Skeletal muscle satellite cell (primary cell): Measurements from ENCODE around the gene TNNI3K.

Experiments used
- H3K27me3 ChIP-seq: 2 replicates; pipeline ENCODE4 v1.7.0; 2013; ENCODE audit warnings: low read length; ENCODE audit not compliant: control insufficient read depth, insufficient read depth
- H3K36me3 ChIP-seq: 2 replicates; pipeline ENCODE4 v1.7.0; 2013; ENCODE audit warnings: mild to moderate bottlenecking, control low read depth, low read length; ENCODE audit not compliant: insufficient read depth
- H3K4me1 ChIP-seq: 2 replicates; pipeline ENCODE4 v1.7.0; 2013; ENCODE audit warnings: low read length; ENCODE audit not compliant: control insufficient read depth, insufficient read depth
- H3K4me2 ChIP-seq: 2 replicates; pipeline ENCODE4 v1.7.0; 2013; ENCODE audit warnings: mild to moderate bottlenecking, low read length
- H3K4me3 ChIP-seq: 2 replicates; pipeline ENCODE4 v1.7.0; 2013; ENCODE audit warnings: low read length
- H3K9ac ChIP-seq: 2 replicates; pipeline ENCODE4 v1.7.0; 2013; ENCODE audit warnings: mild to moderate bottlenecking, low read depth, low read length, moderate library complexity
- H3K9me3 ChIP-seq: replicated peaks from 2 replicates; pipeline ENCODE4 v1.7.0; 2013; ENCODE audit warnings: mild to moderate bottlenecking, control low read depth, low read length

The TNNI3K gene

GRCh38 chr1:74505928-74506710, 270.9 kb downstream of the TNNI3K start:
- no peak overlapping the region for H3K9ac ChIP-seq
- H3K9me3 ChIP-seq = no peaks in the 10 kb centered on the region
- no peaks in the 10 kb centered on the region for H3K27me3 ChIP-seq
- H3K4me1 ChIP-seq = no peaks in the 10 kb centered on the region
- H3K4me3 ChIP-seq = no peak overlapping the region
- no peak overlapping the region for H3K4me2 ChIP-seq
- no peaks in the 10 kb centered on the region for H3K36me3 ChIP-seq

GRCh38 chr1:74508449-74508848, 273.3 kb downstream of the TNNI3K start:
- no peaks in the 10 kb centered on the region for H3K9me3 ChIP-seq
- no peaks in the 10 kb centered on the region for H3K27me3 ChIP-seq
- H3K9ac ChIP-seq = no peak overlapping the region
- no peak overlapping the region for H3K4me2 ChIP-seq
- no peaks in the 10 kb centered on the region for H3K4me1 ChIP-seq
- H3K4me3 ChIP-seq = no peak overlapping the region
- no peaks in the 10 kb centered on the region for H3K36me3 ChIP-seq

GRCh38 chr1:74512170-74512915, 277.2 kb downstream of the TNNI3K start, which contains the start of gene LRRC53:
Gene LRRC53 (minus strand): TSS chr1:74512611. CDS start chr1:74483349, 29,262 bp downstream.
- Histone ChIP-seq H3K27me3 (no peaks in the 10 kb centered on the region), H3K9me3 (no peaks in the 10 kb centered on the region), H3K4me2 (no peak within 1 kb of the TSS), H3K9ac (no peak within 1 kb of the TSS), H3K4me1 (no peaks in the 10 kb centered on the region), H3K4me3 (no peak within 1 kb of the TSS), H3K36me3 (no peaks in the 10 kb centered on the region)

GRCh38 chr1:74513411-74514300, 278.5 kb downstream of the TNNI3K start:
- Histone ChIP-seq H3K4me1 (no peaks in the 10 kb centered on the region), H3K9me3 (no peaks in the 10 kb centered on the region), H3K27me3 (no peaks in the 10 kb centered on the region), H3K36me3 (no peaks in the 10 kb centered on the region), H3K4me2 (no peak overlapping the region), H3K9ac (no peak overlapping the region), H3K4me3 (no peak overlapping the region)

- no peaks in the 10 kb centered on the region for H3K4me1 ChIP-seq
- H3K9me3 ChIP-seq = no peaks in the 10 kb centered on the region
- no peak overlapping the region for H3K4me2 ChIP-seq
- H3K36me3 ChIP-seq = no peaks in the 10 kb centered on the region
- no peaks in the 10 kb centered on the region for H3K27me3 ChIP-seq
- no peak overlapping the region for H3K4me3 ChIP-seq
- no peak overlapping the region for H3K9ac ChIP-seq
Measured at GRCh38 chr1:74517599-74518051, 282.4 kb downstream of the TNNI3K start.

- no peak overlapping the region for H3K4me2 ChIP-seq
- H3K4me1 ChIP-seq = no peaks in the 10 kb centered on the region
- H3K27me3 ChIP-seq = no peaks in the 10 kb centered on the region
- H3K36me3 ChIP-seq = no peaks in the 10 kb centered on the region
- H3K4me3 ChIP-seq = no peak overlapping the region
- H3K9me3 ChIP-seq = no peaks in the 10 kb centered on the region
- H3K9ac ChIP-seq = no peak overlapping the region
Measured at GRCh38 chr1:74522148-74522547, 287.0 kb downstream of the TNNI3K start.

GRCh38 chr1:74523873-74524480, 288.8 kb downstream of the TNNI3K start:
- no peaks in the 10 kb centered on the region for H3K36me3 ChIP-seq
- no peak overlapping the region for H3K4me3 ChIP-seq

GRCh38 chr1:74526708-74527107, 291.5 kb downstream of the TNNI3K start:
- H3K4me1 ChIP-seq = no peaks in the 10 kb centered on the region
- no peak overlapping the region for H3K9ac ChIP-seq
- H3K36me3 ChIP-seq = no peaks in the 10 kb centered on the region
- no peaks in the 10 kb centered on the region for H3K9me3 ChIP-seq
- no peak overlapping the region for H3K4me2 ChIP-seq
- H3K27me3 ChIP-seq = no peaks in the 10 kb centered on the region
- no peak overlapping the region for H3K4me3 ChIP-seq

More at GRCh38 chr1:74523873-74524480, 288.8 kb downstream of the TNNI3K start:
- H3K4me2 ChIP-seq = no peak overlapping the region
- H3K27me3 ChIP-seq = no peaks in the 10 kb centered on the region
- no peaks in the 10 kb centered on the region for H3K4me1 ChIP-seq
- no peak overlapping the region for H3K9ac ChIP-seq
- H3K9me3 ChIP-seq = no peaks in the 10 kb centered on the region

GRCh38 chr1:74528123-74528522, 292.9 kb downstream of the TNNI3K start:
- Histone ChIP-seq H3K4me3 (no peak overlapping the region), H3K4me1 (no peaks in the 10 kb centered on the region), H3K27me3 (no peaks in the 10 kb centered on the region), H3K9ac (no peak overlapping the region), H3K4me2 (no peak overlapping the region), H3K36me3 (no peaks in the 10 kb centered on the region), H3K9me3 (no peaks in the 10 kb centered on the region)

GRCh38 chr1:74530892-74531291, 295.7 kb downstream of the TNNI3K start:
- no peaks in the 10 kb centered on the region for H3K9me3 ChIP-seq
- no peak overlapping the region for H3K9ac ChIP-seq
- no peak overlapping the region for H3K4me3 ChIP-seq
- H3K27me3 ChIP-seq = no peaks in the 10 kb centered on the region
- no peak overlapping the region for H3K4me2 ChIP-seq
- no peaks in the 10 kb centered on the region for H3K36me3 ChIP-seq
- no peaks in the 10 kb centered on the region for H3K4me1 ChIP-seq

GRCh38 chr1:74531796-74532195, 296.6 kb downstream of the TNNI3K start:
- no peaks in the 10 kb centered on the region for H3K4me1 ChIP-seq
- no peak overlapping the region for H3K9ac ChIP-seq
- H3K4me2 ChIP-seq = no peak overlapping the region
- no peak overlapping the region for H3K4me3 ChIP-seq
- H3K9me3 ChIP-seq = no peaks in the 10 kb centered on the region
- H3K36me3 ChIP-seq = no peaks in the 10 kb centered on the region
- no peaks in the 10 kb centered on the region for H3K27me3 ChIP-seq
